Hematopoietic multipotent progenitor cell (in vitro differentiated cells): ENCODE data around the gene DMXL2. TPM values are rescaled to one million over a fixed set of nuclear protein-coding genes. Genes with fewer than 3 reads are reported as not detected.
A peak's percentile ranks its signal among the peaks of the same experiment; 100 is the strongest.
"Not testable (repeated sequence)": the region's sequence is repeated elsewhere in the genome, so short reads cannot be mapped to it uniquely, and the experiment has no call there.

Experiments used
- DNase-seq, 3 donors: peaks; one replicate each; pipeline ENCODE4 v3.0.0-alpha.2; 2011 to 2015; ENCODE audit warnings: low read depth in 2 of 3, low spot score in 2 of 3
- total RNA-seq: library from RNA; depleted of rRNA; stranded (reverse); fragments of >200 nt; gene quantifications from one replicate; pipeline ENCODE4 v1.2.3, GENCODE V29; 2012

The DMXL2 gene
- 22.1 TPM for total RNA-seq

GRCh38 chr15:51622604-51623370 is at the start of gene DMXL2:
DMXL2 (minus strand) TSS chr15:51622771; CDS start chr15:51622545, 226 bp downstream.
- peak; percentile 37 to 86 (median 82) for DNase-seq

- DNase-seq: no peak
Observed at GRCh38 chr15:51672155-51672687, 49.6 kb upstream of the DMXL2 start.

- DNase-seq: no peak
Observed at GRCh38 chr15:51669381-51669780, 46.8 kb upstream of the DMXL2 start.

GRCh38 chr15:51668446-51668845 is 45.9 kb upstream of the DMXL2 start:
- DNase-seq: no peak

- no peak for DNase-seq
Observed at GRCh38 chr15:51667478-51667877, 44.9 kb upstream of the DMXL2 start.

GRCh38 chr15:51661072-51661471 is 38.5 kb upstream of the DMXL2 start:
- DNase-seq: no peak

GRCh38 chr15:51658664-51659063 is 36.1 kb upstream of the DMXL2 start:
- no peak for DNase-seq

GRCh38 chr15:51655401-51656057 is 33.0 kb upstream of the DMXL2 start:
- not testable (repeated sequence) for DNase-seq

GRCh38 chr15:51652084-51652668 is 29.6 kb upstream of the DMXL2 start:
- no peak for DNase-seq

- peak; percentile 19 to 91 (median 76) for DNase-seq
Observed at GRCh38 chr15:51649659-51650521, 27.3 kb upstream of the DMXL2 start.

GRCh38 chr15:51648643-51649042 is 26.1 kb upstream of the DMXL2 start:
- DNase-seq: not testable (repeated sequence)

GRCh38 chr15:51648101-51648500 is 25.5 kb upstream of the DMXL2 start:
- not testable (repeated sequence) for DNase-seq

GRCh38 chr15:51647128-51647562 is 24.6 kb upstream of the DMXL2 start:
- DNase-seq: peak in 2 of 3 donors; percentile 59 to 65

- no peak for DNase-seq
Observed at GRCh38 chr15:51642696-51643095, 20.1 kb upstream of the DMXL2 start.

GRCh38 chr15:51641490-51642130 is 19.0 kb upstream of the DMXL2 start:
- DNase-seq: no peak

- no peak for DNase-seq
Observed at GRCh38 chr15:51634591-51635198, 12.1 kb upstream of the DMXL2 start.

- DNase-seq: no peak
Observed at GRCh38 chr15:51629612-51630011, 7.0 kb upstream of the DMXL2 start.

GRCh38 chr15:51625236-51625635 is 2.7 kb upstream of the DMXL2 start:
- no peak for DNase-seq

GRCh38 chr15:51624022-51624421 is 1.5 kb upstream of the DMXL2 start:
- no peak for DNase-seq
